Activated CD4-positive, alpha-beta T cell treated with anti-CD3 and anti-CD28 coated beads, Interleukin-2, amount 50 U/mL, for 16 hours (primary cell): ENCODE results near the gene SPG21.
"Not testable (repeated sequence)": the region's sequence is repeated elsewhere in the genome, so short reads cannot be mapped to it uniquely, and the experiment has no call there.

Experiments used
- DNase-seq: peaks from one replicate; pipeline ENCODE4 v3.0.0-alpha.2; 2020

SPG21 gene

DNA sequence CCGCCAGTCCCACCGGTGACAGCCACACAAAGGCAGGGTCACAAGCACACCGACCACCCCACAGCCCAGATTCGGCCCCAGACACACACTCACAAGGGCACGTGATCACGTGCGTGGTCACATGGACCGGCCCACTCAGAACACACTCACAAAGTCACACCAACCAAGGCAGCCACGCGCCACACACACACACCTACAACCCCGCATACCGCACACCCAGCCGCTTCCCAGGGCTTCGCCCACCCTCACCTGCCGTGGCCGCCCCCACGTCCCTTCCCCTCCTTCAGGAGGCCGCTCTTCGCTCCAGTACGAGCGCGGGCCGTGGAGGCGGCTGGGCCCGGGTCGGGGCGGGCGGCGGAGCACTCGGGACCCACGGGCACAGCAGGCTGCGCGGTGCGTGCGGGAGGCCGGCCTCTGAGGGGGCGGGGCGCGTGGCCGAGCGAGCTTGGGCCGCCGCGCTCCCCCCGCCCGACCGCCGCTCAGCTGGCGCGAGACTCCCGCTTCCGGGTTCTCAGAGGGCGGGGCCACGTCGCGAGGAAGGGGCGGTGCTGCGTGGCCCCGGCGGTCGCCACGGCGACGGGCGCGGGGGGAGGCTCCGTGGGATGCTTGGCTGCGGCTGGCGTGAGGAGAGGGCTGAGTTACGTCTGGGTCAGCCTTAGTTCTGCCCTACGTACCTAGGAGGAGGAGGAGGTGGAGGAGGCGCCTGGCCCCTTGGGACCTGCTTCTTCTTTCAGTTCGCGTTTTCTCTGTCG lies at the start of gene SPG21:
SPG21 (minus strand) TSS at position 499 of the 752 bp plus-strand sequence. CDS start 6,345 bp downstream, outside the sequence.
- peak; percentile 95 for DNase-seq

GRCh38 chr15:65038836-65039235 lies 49.1 kb upstream of the SPG21 start:
- no peak for DNase-seq

GRCh38 chr15:65038428-65038827 lies 48.7 kb upstream of the SPG21 start:
- DNase-seq = no peak

DNA sequence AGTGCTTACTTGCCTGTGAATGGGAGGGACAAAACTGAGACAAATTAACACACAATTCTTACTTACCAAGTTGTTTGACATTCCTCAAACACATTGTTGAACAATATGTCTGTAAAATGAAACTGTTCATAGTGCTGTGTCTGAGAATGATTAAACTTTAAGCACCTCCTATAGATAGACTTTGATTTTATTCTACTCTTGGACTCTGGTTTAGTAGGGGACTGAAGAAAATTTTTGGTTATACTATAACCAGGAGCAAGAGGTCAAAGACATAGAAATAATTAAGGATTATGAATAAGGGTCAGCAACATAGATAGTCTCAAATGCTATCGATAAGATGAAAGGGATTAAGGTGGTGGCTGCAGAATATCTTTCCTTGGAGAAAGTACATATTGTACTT lies 47.6 kb upstream of the SPG21 start:
- DNase-seq = no peak

GRCh38 chr15:65034719-65035118 lies 45.0 kb upstream of the SPG21 start:
- DNase-seq = no peak

- DNase-seq = peak; percentile 50
Observed at GRCh38 chr15:65033659-65034269, 44.0 kb upstream of the SPG21 start.

DNA sequence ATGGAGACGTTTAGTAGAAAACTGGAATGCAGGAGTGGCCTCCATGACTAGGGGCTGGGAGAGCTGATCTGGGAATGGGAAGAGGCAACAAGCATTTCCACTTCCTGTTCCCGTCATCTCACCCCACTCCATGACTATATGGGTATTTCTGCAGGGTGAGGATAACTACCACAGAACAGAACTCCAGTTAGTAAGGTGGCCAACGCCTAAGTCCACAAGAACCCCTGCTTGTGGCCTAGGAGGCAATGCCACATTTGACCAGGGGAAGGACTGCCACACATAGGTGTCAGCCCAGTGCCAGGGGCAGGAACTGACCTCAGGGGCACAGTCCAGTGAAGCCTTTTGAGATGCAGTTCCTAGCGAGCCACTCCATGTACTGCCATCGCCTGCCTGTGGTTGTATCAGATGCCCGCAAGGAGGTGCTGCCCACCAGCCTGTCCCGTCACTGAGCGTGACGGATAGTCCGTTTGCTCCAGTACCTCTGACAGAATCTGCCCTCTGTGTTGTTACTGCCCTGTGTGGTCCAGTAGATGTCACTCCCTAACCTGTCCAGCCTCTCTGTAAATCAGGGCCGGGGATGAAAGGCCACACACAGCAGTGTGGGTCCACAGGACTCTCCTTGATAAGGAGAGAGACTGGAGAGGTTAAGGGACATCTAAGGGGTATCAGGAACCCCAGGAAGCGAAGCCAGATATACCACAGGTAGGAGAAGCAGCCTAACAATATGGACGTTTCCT lies 43.3 kb upstream of the SPG21 start:
- DNase-seq = peak; percentile 51

DNA sequence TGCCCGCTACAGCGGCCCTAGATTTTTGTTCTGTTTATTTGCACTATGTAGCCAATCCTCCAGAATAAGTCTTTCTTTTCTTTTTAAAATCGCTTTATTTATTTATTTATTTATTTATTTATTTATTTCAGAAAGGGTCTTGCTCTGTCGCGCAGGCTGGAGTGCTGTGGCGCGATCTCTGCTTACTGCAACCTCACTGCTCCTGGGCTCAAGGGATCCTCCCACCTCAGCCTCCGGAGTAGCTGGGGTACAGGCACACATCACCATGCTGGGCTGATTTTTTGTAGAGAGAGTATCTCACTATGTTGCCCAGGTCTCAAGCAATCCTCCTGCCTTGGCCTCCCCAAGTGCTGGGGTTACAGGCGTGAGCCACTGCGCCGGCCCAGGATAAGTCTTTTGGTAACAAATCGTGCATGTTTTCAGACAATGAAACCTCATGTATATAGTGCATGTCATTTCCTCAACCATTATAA lies 40.1 kb upstream of the SPG21 start:
- DNase-seq = no peak

DNA sequence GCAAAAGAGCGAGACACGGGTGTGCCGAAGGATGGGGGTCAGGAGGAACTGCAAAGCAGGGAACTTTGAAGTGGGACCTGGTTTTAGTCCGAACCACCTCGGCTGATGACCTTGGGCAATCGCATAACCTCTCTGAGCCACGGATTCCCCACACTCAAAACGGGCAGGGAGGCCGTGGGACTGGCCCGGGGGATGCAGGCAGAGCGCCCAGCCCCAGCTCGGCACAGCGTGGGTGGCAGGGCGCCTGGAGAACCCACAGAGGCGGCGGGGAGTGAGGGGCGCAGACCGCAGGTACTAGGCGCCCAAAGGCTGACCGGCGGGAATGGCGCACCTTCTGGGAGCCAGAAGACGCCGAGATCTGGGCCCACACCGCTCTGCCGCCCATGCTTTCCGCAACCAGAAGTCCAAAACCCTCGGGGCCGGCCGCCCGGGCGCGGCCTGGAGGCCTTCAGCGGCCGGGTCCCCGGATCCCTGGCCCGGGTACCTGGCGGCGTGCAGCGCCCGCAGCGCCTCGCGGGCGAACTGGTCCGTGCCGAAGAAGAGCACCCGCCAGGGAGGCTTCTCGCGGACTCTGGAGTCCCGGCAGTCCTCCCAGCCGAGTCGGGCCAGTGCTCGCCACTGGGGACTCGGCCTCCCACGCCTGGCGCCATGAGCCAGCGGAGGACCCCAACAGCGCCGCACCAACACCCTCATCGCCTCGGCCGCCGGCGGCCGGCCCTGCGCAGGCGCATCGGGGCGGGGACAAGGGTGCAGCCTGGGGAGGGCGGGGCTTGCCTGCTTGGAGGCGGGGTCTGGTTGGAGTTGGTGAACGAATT lies 39.4 kb upstream of the SPG21 start, which contains the start of gene MTFMT:
MTFMT (minus strand) TSS at position 719 of the 815 bp plus-strand sequence; CDS start at position 693, 26 bp downstream.
- DNase-seq = peak; percentile 94

DNA sequence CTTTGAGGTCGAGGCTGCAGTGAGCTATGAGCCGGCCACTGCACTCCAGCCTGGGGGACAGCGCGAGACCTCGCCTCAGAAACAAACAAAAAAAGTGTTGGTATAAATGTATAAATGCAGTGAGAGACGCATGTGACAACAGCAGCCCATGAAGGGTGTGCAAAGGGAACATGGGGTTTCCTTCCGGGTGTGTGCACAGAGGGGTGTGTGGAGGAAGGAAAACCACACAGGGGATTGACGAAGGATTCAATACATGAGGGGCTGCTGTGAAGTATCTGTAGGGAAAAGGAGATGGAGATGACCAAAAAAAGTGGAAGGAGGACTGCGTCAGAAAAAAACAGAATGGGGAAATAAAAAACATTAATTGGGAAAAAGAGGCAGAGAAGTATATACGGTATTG lies 38.6 kb upstream of the SPG21 start:
- DNase-seq = peak; percentile 20

GRCh38 chr15:65027593-65027992 lies 37.9 kb upstream of the SPG21 start:
- DNase-seq = no peak

DNA sequence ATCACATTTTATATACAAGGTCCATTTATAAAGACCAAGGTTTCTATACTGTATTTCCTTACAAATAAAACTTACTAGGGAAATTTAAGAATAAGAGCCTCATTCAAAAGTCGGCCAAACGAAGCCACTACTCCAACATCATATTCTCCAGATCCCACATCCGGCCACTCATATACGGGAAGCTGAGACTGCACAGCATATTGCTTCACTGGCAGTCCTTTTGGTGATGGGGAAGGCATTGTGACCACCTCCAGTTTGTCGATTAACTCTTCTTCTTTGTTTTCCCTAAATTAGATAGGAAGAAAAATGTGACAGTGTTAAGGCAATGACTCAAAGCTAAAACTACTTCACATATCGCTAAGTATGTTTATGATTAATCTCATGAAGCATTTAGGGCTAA lies 37.0 kb upstream of the SPG21 start:
- DNase-seq = no peak

GRCh38 chr15:65021488-65021887 lies 31.8 kb upstream of the SPG21 start:
- DNase-seq = no peak

GRCh38 chr15:65020419-65020818 lies 30.7 kb upstream of the SPG21 start:
- no peak for DNase-seq

- DNase-seq = not testable (repeated sequence)
Observed at GRCh38 chr15:65011198-65011597, 21.5 kb upstream of the SPG21 start.

GRCh38 chr15:65008983-65009382 lies 19.3 kb upstream of the SPG21 start:
- no peak for DNase-seq

DNA sequence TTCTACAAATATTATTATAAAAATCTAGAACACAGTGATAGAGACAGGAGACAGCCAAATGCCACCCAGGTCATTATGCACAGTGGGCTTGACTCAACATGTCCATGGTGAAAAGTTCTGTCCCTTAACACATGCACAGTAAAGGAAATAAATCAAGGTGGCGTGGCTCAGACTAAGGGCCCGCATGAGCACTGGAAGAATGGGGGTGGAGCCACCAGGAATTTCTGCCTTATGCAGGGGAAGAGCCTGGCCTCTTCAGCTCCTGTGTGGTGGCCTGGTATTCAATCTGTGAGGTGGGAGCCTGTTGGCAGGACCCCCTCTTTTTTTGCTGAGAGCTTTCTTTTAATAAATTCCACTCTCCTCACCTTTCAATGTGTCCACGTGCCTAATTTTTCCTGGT lies 17.2 kb upstream of the SPG21 start:
- DNase-seq = no peak

DNA sequence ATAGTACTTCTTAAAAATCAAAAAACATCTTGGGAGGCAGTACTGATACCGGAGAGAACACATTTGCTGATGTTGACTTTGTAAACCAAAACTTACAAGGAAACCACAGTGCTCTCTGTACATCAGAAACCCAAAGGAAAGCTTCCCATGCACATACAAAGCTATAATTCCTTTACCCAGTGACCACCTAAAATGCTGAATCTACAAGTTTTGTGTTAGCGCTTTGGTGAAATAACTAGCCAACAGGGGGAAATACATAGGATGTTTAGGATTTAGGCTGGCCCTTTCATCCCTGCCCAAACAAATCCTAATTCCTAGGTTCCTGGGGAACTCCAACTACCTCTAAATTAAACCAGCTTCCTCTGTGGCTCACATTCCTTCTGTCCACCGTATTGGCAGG lies 15.3 kb upstream of the SPG21 start:
- no peak for DNase-seq

- no peak for DNase-seq
Observed at GRCh38 chr15:64997745-64998375, 8.1 kb upstream of the SPG21 start.

DNA sequence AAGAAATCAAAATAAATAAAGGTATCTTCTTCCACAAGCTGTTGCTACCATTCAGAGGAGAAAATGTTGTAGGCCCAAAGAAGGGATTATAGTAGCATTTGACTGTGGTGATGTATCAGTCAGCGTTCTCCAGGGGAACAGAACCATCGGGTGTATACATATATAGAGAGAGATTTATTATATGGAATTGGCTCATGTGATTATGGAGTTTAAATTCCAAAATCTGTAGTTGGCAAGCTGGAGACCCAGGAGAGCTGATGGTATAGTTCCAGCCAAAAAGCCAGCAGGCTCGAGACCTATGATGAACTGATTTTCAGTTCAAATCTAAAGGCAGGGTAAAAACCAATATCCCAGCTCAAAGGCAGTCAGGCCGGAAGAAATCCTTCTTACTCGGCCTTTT lies 7.4 kb upstream of the SPG21 start:
- no peak for DNase-seq

DNA sequence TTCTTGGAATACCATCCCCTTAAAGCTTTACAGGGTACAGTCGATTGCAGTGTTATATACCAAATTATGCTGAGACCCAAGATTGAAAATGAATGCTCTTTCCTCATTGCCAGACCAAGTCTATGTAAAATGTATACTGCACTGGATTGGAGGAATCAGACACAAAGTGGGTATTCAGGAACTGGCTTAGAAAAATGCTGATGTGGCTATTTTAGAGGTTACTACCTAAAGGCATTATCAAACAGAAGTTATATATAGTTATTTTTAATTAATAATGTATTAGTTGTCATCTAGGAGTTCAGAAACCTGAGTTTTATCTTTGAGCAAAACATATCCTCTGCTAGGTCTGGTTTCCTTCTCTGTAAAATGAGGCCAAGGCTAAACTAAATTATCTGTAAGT lies 3.6 kb upstream of the SPG21 start:
- DNase-seq = no peak

DNA sequence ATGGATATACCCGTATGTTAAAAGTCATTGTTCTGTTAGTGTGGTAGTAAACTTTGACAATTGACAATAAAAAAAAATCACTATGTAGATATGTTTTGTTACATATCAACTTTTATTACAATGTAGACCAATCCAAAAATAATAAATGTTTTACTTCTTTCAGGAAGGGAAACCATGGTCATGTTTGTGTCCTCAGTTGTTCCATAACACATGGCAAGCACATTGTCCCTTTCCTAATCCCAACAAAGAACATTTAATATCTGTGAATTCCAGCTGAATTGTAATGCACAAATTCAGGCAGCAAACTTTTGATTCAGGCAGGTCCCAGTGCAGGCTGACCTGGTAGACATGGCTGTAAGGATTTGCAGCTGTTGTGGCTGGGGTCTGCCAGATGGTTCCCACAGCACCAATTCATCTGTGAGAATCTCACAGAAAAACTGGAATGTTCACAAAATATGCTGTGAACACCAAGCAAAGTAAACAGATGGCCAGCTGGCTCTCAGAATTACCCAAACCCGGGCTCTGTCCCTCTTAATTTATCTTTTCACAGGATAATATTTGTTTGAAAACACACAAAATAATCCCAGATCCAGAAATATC lies 1.9 kb upstream of the SPG21 start:
- DNase-seq = no peak
